ENCODE data around the gene UBE2G2. TPM values are rescaled to one million over a fixed set of nuclear protein-coding genes. Genes with fewer than 3 reads are reported as not detected.

The UBE2G2 gene
- total RNA-seq, 3 donors from 2014 or later, result 84.8 to 128 (median 99.2) TPM

GRCh38 chr21:44800103-44800502 is 1.5 kb downstream of the UBE2G2 start:
- H3K9me3 ChIP-seq, result no peaks in the 10 kb centered on the region
- H3K4me3 ChIP-seq, result peak overlapping the region in 2 of 3 donors; percentile 80 to 93
- H3K36me3 ChIP-seq, result no peaks in the 10 kb centered on the region
- TF ChIP-seq, protein P1, sequence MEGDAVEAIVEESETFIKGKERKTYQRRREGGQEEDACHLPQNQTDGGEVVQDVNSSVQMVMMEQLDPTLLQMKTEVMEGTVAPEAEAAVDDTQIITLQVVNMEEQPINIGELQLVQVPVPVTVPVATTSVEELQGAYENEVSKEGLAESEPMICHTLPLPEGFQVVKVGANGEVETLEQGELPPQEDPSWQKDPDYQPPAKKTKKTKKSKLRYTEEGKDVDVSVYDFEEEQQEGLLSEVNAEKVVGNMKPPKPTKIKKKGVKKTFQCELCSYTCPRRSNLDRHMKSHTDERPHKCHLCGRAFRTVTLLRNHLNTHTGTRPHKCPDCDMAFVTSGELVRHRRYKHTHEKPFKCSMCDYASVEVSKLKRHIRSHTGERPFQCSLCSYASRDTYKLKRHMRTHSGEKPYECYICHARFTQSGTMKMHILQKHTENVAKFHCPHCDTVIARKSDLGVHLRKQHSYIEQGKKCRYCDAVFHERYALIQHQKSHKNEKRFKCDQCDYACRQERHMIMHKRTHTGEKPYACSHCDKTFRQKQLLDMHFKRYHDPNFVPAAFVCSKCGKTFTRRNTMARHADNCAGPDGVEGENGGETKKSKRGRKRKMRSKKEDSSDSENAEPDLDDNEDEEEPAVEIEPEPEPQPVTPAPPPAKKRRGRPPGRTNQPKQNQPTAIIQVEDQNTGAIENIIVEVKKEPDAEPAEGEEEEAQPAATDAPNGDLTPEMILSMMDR (IDR thresholded peaks at IDR 0.05), result peak in 1 of 3 donors; percentile 32
- no peak for TF ChIP-seq POLR2AphosphoS5 (IDR thresholded peaks at IDR 0.05)
- H3K27me3 ChIP-seq, result no peaks in the 10 kb centered on the region
- intact Hi-C loops (cut with DNase I; ENCODE audit: low total_unique reads), result loop anchor here (5.0 kb wide), 1 partner anchor 72 kb away; the partner anchor contains the start of gene PTTG1IP
- H3K27ac ChIP-seq, result no peak overlapping the region
- no peak for DNase-seq (ENCODE audit: low spot score in 2 of 2)
- peaks cover 0 to 6% of the 10 kb centered on the region in 2 donors for H3K4me1 ChIP-seq

GRCh38 chr21:44799646-44800045 is 2.0 kb downstream of the UBE2G2 start:
- Histone ChIP-seq H3K36me3 (no peaks in the 10 kb centered on the region), H3K4me3 (peak overlapping the region in 1 of 3 donors; percentile 4), H3K9me3 (no peaks in the 10 kb centered on the region), H3K4me1 (peaks cover 0 to 6% of the 10 kb centered on the region in 2 donors), H3K27me3 (no peaks in the 10 kb centered on the region), H3K27ac (no peak overlapping the region)
- no peak for DNase-seq (ENCODE audit: low spot score in 2 of 2)
- intact Hi-C loops (cut with DNase I; ENCODE audit: low total_unique reads), result loop anchor here (5.0 kb wide), 1 partner anchor 73 kb away; the partner anchor contains the start of gene PTTG1IP
- TF ChIP-seq POLR2AphosphoS5 (IDR thresholded peaks at IDR 0.05) (no peak), POLR2A (IDR thresholded peaks at IDR 0.05) (no peak)
- TF ChIP-seq, protein P1 (IDR thresholded peaks at IDR 0.05), result no peak

DNA sequence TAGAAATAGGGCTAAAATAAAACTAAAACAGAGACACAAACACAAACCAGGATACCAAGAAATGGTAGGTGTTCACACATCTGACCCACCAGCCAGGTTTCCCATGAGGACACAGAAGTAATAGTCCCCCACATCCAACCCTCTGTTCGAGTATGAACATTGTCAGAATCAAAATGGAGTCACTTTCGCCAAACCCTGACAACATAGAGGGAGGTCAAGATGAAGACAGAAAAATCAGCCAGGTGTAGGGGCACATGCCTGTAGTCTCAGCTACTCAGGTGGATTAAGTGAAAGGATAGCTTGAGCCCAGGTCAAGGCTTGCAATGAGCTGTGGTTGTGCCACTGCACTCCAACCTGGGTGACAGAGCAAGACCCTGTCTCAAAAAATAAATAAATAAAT is 3.8 kb downstream of the UBE2G2 start:
- intact Hi-C loops (cut with DNase I; ENCODE audit: low total_unique reads), result no loop called here
- Histone ChIP-seq H3K27me3 (no peaks in the 10 kb centered on the region), H3K4me1 (peaks cover 0 to 10% of the 10 kb centered on the region in 2 donors), H3K4me3 (no peak overlapping the region), H3K36me3 (no peaks in the 10 kb centered on the region), H3K27ac (no peak overlapping the region), H3K9me3 (no peaks in the 10 kb centered on the region)
- DNase-seq (ENCODE audit: low spot score in 2 of 2), result no peak
- TF ChIP-seq POLR2A (IDR thresholded peaks at IDR 0.05) (no peak), POLR2AphosphoS5 (IDR thresholded peaks at IDR 0.05) (no peak)
- TF ChIP-seq, protein P1 (IDR thresholded peaks at IDR 0.05), result no peak

GRCh38 chr21:44795342-44795741 is 6.3 kb downstream of the UBE2G2 start:
- Histone ChIP-seq H3K4me1 (peaks cover 0 to 5% of the 10 kb centered on the region in 2 donors), H3K9me3 (no peaks in the 10 kb centered on the region), H3K4me3 (no peak overlapping the region), H3K27me3 (no peaks in the 10 kb centered on the region), H3K36me3 (no peaks in the 10 kb centered on the region), H3K27ac (no peak overlapping the region)
- TF ChIP-seq, protein P1 (IDR thresholded peaks at IDR 0.05), result no peak
- TF ChIP-seq POLR2AphosphoS5 (IDR thresholded peaks at IDR 0.05) (no peak), POLR2A (IDR thresholded peaks at IDR 0.05) (no peak)
- intact Hi-C loops (cut with DNase I; ENCODE audit: low total_unique reads), result no loop called here
- DNase-seq (ENCODE audit: low spot score in 2 of 2), result no peak

GRCh38 chr21:44793592-44794374 is 7.8 kb downstream of the UBE2G2 start:
- Histone ChIP-seq H3K4me3 (no peak overlapping the region), H3K36me3 (no peaks in the 10 kb centered on the region), H3K9me3 (no peaks in the 10 kb centered on the region), H3K27me3 (no peaks in the 10 kb centered on the region), H3K4me1 (peaks cover 0 to 4% of the 10 kb centered on the region in 2 donors), H3K27ac (no peak overlapping the region)
- no peak for DNase-seq (ENCODE audit: low spot score in 2 of 2)
- no peak for TF ChIP-seq POLR2A (IDR thresholded peaks at IDR 0.05)
- TF ChIP-seq, protein P1 (IDR thresholded peaks at IDR 0.05), result no peak
- intact Hi-C loops (cut with DNase I; ENCODE audit: low total_unique reads), result no loop called here

Measured in breast epithelium (tissue), 4 donors.